Embryonic facial prominence (tissue), 1 donor: Measurements from ENCODE around the gene WNT1.

Experiments
- DNase-seq: peaks from one replicate; pipeline ENCODE4 v3.0.0-alpha.2; 2016; ENCODE audit errors: extremely low spot score

WNT1 gene

DNA sequence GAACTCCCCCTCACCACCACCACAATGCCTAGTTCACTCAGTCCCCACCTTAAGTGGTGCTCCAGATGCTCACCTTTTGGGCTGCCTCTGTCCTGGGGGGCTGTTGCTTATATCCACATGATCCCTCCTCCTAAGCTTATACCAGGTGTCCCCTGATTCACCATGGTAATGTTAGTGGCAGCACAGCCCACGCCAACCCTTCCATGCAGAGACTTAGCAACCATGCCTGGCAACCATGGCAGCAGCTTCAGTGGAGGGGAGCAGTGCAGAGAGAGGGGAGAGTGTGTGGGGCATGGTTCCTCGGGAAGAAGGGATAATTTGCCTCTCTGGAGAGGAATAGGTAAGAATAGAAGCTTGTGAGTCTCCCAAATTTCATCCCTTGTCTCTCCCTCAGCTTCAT is 22.2 kb downstream of the WNT1 start:
- no peak for DNase-seq

DNA sequence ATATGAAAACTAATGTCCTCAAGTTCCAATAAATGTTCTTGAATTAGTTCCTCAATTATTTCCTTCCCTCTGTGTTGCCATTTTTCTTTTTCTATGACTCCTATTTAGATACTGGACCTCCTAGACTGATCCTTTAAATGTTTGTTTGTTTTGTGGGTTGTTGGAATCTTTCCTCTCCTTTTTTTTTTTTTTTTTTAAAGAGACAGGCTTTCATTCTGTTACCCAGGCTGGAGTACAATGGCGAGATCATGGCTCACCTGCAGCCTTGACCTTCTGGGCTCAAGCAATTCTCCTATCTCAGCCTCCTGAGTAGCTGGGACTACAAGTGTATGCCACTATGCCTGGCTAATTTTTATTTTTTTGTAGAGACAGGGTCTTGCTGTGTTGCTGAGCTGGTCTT is 30.8 kb downstream of the WNT1 start:
- no peak for DNase-seq

DNA sequence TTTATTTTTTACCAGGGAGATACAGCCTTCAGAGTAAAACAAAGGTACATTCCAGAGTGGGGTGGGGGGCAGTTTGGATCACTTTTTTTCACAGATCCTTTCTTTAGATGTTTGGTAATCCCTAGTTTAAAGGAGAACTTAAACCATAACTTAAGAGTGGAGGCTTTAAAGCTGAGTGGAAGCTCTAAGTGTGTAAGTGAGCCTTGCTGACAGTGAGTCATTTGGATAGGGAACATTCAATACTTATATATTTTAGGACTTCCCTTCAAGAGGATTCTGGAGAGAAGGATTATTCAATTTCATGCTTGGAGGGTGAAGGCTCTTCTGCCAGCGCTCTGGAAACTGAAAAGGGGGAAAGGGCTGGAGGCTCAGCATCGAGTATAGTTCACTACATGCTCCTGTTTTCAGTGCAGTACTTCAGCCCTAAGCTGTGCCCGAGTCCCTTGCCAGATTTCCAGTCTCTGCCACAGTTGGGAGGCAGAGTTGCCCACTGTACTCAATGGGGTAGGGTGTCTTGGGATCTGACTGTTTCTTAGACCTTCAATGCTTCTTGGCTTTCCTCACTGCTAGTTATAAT is 32.1 kb downstream of the WNT1 start:
- DNase-seq: no peak

DNA sequence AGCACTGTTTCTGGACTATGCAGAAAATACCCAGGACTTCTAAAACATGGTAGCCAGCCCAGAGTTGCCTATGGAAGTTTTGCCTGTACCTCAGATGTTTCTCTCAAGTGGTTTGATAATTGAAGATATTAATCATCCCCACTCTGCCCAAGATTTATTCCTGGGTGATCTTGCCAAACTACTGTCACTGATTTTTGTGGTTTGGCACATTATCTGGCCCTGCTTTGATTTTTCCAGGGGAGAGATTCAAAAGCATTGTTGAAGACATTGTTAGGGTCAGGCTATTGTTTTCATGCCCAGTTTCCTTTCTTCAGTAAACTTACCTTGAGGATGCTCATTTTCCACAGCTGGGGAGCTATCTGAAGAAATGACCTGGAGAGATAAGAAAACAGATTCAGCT is 34.6 kb downstream of the WNT1 start:
- DNase-seq: no peak

DNA sequence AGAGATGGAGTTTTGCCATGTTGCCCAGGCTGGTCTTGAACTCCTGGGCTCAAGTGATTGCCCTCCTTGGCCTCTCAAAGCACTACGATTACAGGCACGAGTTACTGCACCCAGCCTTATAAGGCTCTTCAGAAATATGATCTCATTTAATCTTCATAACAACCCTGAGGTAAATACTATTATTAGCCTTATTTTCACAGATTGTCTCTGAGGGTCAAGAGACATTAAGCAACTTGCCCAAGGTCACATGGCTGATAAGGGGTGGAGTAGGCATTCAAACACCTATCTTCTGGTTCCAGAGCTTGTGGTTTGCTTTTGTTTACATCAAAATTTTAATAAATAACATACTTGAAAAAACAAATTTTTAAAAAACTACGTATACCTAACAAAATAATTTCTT is 35.3 kb downstream of the WNT1 start:
- DNase-seq: no peak

DNA sequence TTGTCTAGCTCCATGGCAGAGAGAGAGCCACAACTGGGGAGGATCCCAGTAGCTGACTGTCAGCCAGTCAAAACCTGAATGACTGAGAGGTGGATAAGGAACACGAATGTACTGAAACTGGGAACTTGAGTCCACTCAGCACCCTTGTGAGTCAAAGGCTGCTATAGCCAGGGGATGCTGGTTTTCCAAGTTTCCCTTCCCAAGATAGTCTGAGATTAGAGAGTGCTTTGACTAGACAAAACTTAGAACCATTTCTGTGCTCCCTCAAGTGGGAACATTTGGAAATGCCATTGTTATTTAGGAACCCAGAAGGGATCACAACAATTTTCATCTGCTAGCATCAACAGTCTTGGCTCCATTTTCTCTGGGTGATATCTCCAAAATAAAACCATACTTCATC is 36.4 kb downstream of the WNT1 start:
- no peak for DNase-seq

DNA sequence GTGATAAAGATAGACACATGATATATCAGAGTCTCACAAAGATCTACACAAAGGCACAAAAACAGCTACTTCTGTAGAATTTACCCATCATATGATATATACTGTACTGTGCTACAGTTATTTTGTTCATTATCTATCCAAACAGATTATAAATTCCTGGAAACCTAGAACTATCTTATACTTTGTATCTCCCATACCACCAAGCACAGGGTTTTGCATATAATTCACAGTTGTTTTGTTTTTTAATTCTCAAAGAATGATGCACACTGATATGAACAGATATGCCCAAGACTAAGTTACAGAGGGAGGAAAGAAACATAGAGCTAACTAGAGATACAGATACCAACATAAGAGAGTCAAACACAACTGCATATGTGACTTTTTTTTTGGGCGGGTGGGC is 37.1 kb downstream of the WNT1 start:
- no peak for DNase-seq

DNA sequence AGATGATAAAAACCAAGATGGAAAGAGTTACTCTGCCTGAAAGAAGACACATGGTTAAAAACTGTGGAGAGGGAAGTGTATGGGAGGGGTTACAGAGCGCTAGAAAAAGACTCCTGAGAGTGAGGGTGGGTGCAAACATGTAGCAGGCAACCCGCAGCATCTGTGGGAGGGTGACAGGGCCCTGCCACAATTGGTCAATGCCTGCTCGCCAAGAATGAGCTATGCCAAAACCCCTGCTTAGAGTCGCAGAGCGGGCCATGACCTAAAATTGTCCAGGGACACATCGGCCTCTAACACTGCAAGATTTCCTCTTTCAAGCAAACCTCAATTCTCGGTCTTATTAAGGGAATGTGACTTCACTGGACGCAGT is 39.8 kb downstream of the WNT1 start:
- no peak for DNase-seq

DNA sequence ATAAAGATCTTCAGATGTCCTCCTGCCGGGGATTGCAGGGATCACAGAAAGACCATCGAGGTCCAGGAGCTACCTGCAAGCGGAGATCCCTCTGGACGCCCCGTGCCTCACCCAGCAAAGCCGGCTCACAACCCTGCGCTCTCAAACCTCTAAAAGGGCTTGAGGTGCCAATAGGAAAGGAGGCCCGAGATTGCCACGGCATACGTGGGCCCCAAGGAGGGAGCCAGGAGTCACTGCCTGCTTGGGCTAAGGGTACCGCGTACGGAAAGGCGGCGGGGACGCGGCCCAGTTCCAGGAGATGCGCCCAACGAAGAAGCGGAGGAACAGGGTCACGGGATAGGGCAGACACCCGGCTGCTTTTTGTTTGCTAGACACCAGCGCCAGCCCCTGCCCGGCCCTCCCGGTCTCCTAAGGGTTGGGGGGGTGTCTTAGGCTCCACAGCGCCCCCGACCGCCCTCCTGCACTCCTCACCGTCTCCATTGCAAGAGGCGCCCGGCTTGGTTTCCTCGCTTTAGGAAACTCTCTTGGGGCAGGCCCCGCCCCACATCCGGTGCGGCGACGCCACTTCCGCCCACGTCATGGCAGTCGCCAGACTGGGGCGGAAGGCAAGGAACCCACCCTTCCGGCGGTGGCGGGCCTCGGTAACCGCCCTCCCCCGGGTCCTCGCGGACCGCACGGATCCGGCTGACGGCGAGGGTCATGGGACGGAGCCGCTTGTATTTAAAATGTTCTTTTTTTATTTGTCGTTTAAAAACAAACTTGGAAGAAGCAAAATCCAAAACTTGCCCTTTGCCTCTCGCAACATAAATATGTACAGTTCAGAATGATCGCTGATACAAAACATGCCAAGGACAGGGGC is 40.4 kb downstream of the WNT1 start, which contains the start of gene PRKAG1:
Gene PRKAG1 (minus strand): TSS at position 516 of the 859 bp plus-strand sequence. CDS start 36 bp downstream, at position 480.
- DNase-seq: peak; percentile 96

DNA sequence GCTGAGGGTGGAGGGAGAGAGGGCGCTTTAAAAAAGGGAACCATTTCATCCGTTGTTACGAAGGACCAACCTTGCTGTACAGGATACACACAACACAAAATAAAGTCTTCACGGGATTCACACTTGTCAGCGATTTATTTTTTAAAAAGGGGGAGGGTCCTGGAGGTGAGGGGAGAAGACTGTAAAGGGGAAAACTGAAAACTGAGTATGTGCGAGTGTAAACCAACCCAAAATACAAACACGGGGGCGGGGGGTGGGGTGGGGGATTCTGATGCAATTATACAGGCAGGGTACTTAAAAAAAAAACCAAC is 41.0 kb downstream of the WNT1 start:
- DNase-seq: no peak

DNA sequence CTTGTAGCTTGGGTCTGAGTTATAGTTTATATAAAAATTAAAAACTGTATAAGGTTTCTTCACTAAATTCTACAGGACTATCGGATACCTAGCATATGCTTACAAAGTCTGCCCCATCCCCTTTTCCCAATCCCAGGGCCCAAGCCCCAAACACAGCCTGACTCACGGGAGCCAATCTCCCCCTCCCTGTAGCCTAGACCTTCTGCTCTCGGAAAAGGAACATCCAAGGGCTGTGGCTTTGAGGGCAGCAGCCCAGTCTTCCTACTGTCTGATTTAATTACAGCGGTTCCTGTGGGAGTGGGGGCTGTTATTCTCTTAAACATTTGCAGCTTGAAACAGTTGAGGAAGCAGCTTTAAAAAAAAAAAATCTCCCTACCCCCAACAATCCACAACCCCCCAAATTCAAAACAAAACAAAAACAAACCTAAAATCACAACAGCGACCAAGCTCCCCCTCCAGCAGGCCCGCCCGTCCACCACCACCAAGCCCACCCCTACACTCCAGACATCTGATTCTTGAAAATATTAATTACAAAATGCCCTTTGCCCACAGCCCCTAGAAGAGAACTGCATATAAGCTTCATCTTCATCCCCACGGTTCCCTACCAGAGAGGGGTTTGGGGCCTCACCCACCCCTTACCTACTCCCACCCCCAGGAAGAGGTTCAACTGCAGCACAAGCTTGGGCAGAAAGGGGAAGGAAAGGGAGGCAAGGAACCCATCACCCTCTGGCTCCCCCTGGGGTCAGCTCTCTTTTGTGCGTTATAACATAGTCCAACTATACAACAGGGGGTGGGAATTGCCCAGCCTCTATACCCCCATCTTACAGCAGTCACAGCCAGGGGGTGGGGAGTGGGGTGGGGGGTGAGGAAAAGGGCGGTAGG is 41.6 kb downstream of the WNT1 start:
- DNase-seq: no peak

DNA sequence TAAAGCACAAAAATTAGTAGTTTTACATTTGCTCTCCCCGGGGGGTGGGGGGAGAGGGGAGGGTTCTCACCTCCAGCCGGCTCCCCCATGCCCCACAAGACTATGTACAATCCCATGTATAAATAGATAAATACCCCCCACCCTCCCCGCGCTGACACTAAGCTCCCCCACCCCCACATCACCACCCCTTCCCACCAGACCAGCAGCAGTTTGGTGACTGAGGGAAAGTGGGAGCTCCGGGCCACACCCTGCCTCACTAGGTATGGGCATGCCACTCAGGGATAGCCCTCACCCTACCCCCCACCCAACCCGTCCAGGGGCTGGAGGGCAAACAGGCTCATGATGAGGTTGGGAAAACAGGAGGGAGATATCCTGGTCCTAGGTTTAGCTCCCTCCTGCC is 42.3 kb downstream of the WNT1 start:
- DNase-seq: no peak

DNA sequence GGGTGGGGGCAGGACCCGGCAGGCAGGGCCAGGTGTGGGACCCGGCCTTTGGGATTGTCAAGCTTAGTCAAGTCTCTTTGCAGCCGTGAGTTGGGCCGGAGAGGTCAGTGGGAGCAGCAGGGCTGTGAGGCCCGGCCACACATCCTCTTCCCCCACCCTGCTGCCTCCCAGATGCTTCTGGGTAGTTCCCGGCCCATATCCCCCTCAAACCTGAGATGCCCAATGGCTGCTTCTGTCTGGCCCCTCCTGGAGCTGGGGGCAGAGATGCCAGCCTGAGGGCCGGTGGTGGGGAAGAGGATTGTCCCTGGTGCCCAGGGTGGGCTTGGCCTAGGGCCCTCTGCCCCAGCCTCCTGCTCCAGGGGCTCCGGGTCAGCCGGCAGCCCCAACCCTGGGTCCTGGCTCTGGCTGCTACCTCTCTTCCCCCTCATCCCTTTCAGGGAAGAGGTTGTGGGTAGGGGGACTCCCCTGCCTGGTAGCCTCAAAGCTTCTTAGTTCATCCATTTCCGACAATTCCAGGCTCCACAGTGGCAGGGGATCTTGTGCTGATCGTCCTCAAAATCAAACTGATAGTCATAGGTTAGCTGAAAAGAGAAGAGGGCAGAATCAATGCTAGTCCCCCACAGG is 43.3 kb downstream of the WNT1 start:
- DNase-seq: no peak

DNA sequence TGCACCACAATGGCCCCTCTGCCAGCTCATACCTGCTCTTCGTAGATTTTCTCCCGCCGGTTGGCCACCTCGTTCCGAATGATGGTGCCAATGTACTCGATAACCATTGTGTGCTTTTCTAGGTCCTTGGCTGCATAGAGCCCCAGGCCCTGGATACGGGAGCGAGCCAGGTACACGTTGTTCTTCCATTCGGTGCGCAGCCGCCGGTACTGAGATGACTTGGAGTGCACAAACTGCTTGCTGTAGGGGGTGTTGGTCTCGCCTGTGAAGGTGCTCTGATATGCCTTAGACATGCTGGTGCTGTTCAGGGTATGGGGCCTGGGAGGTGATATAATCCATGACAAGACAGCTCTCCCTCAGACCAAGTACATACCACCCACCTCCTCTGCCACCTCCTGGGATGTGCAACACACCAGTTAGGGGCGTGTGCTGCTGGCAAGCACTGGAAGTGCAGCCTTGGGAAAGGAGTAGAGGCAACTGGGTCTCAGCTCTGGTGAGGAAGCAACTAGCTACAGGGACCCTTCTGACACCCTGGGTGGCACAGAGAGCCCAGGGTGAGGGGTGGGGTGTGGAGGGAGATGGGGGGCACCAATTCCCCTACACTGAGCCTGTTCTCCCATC is 44.5 kb downstream of the WNT1 start:
- DNase-seq: no peak

DNA sequence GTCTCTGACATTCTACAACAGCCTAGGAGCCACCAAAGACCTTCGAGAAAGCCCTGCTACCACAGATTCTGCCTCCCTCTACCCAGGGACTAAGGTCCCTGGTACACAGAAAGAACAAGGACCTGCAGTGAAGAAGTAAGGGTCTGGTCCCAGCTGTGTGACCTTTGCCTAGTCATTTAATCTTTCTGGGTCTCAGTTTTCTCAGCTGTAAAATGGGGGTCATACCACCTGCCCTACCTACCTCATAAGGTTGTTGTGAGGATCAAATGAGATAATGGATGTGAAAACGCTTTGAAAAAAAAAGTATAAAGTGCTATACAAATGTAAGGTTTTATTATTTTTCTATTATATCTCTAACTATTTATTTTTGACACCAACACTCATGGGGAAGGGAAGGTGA is 45.7 kb downstream of the WNT1 start:
- no peak for DNase-seq

DNA sequence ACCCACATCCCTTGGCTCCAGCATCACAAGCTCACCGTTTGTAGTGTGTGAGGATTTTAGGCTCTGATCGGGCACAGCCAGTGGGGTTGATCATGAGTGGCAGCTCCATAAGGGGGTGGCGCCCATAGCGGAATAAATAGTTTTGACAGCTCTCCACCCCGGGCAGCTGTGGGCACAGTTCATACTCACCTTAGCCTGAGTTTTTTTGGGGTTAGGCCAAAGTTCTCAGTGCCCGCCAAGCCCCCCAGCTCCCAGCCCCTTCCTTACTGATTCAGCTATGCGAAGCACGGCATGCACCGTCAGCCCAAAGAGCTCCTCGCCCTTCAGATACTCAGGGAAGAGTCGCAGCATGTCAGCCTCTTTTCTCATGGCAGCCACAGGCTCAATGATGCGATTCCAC is 46.4 kb downstream of the WNT1 start:
- no peak for DNase-seq

DNA sequence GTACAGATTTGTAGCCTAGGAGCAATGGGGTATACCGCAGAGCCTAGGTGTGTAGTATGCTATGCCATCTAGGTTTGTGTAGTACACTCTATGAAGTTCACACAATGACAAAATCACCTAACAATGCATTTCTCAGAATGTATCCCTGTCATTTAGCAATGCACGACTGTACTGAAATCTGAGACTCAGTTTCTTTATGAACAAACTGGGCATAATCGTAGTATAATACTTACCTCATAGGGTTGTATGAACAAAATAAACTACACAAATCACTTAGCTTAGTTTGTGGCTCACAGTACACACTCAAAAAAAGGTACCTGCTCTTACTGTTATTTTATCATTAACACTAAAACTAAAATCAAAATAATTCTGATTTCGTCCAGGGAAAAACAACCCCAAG is 47.3 kb downstream of the WNT1 start:
- DNase-seq: no peak

DNA sequence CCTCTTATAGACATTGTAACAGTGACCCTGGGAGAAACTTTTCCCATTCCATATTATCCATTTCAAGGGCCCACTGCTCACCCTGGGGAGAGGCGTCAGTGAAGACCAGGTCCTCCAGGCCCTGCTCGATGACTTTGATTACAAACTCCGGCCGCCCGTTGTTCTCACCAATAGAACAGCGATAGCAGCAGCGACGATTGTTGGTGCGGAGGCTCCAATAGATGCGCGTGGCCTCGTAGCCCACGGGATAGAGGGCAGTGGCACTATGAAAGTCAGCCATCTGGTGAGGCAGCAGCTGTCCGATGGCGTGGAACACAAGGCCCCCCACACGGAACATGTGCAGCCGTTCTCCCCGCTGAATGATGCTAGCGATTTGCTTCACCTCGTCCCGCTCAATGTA is 48.0 kb downstream of the WNT1 start:
- DNase-seq: no peak

DNA sequence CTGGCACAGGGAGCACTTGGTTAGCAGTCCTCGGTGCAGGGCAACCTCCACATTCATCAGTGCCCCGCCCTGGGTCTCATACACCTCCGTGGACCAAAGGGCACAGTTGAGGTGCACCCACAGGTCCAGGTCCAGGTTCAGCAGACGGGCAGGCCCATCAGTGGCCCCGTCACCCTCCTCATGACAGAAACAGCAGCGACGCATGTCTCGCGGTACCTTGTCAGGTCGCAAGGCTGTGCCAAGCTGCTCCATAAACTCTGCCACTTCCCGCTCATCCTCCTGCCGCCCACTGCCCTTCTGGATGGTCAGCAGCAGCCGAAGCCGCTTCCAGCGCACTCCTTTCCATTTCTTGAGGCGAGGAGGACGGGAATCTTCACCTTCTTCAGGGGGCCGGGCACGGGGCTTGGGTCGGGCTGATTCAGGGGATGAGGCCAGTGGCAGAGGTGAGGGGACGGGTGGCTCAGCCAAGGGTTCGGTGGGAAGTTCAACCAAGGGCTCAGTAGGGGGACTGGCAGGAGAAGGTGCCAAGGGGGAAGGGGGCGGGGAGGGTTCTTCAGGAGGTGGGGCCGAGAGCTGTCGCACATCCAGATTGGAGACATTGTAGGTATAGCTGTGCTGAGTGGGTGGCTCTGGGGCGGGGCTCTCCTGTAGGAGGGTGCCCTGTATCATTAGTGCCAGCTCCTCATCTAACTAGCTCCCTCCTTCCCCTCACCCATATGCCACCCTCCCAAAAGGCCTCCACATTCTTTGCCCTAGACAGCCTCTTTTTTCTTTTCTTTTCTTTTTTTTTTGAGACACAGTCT is 48.8 kb downstream of the WNT1 start:
- no peak for DNase-seq

DNA sequence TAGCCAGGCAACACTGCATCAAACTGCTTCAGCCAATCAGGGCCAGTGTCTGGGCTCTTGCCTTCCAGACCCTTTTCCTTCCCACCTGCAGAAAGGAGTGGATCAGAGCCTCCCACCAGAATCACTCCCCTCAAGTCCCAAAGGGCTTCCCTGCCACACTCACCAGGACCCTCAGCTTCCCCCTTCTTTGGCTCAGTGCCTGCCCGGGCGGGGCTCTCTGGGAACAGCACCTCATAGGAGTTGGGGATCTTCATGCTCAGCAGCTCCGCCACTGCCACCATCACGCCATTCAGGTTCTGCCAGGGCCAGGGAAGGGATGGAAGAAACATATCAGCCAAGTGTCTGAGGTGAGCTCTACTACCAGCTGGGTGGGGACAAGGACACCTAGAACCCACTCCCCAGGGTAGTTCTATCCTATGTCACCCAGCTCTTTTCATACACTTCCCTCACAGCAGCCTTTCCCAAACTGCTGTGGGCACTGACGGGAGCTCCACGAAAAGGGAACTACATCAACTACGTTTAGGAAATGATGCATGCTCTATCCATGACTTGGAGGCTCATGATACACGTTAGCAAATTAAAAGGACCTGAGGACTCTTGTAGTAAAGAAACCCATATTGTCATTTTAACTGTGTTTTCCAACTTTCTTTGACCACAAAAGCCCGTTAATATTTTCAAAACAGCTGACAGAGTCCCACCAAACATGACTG is 49.9 kb downstream of the WNT1 start:
- no peak for DNase-seq
